Smooth muscle cell of bladder (primary cell): ENCODE measurements around the gene PLIN1. TPM values are rescaled to one million over a fixed set of nuclear protein-coding genes. Genes with fewer than 3 reads are reported as not detected.

ENCODE experiments used
- total RNA-seq: library from RNA; depleted of rRNA; stranded (reverse); fragments of >200 nt; gene quantifications from 2 replicates; pipeline ENCODE4 v1.2.3, GENCODE V29; 2014

PLIN1 gene, protein sequence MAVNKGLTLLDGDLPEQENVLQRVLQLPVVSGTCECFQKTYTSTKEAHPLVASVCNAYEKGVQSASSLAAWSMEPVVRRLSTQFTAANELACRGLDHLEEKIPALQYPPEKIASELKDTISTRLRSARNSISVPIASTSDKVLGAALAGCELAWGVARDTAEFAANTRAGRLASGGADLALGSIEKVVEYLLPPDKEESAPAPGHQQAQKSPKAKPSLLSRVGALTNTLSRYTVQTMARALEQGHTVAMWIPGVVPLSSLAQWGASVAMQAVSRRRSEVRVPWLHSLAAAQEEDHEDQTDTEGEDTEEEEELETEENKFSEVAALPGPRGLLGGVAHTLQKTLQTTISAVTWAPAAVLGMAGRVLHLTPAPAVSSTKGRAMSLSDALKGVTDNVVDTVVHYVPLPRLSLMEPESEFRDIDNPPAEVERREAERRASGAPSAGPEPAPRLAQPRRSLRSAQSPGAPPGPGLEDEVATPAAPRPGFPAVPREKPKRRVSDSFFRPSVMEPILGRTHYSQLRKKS
- 0.14 and 0.28 TPM in 2 replicates for total RNA-seq

GRCh38 chr15:89679212-89679611 lies at the start of gene PLIN1:
Gene PLIN1, minus strand, starts transcription at chr15:89679367. Its CDS starts 1,878 bp downstream, at chr15:89677489.

DNA sequence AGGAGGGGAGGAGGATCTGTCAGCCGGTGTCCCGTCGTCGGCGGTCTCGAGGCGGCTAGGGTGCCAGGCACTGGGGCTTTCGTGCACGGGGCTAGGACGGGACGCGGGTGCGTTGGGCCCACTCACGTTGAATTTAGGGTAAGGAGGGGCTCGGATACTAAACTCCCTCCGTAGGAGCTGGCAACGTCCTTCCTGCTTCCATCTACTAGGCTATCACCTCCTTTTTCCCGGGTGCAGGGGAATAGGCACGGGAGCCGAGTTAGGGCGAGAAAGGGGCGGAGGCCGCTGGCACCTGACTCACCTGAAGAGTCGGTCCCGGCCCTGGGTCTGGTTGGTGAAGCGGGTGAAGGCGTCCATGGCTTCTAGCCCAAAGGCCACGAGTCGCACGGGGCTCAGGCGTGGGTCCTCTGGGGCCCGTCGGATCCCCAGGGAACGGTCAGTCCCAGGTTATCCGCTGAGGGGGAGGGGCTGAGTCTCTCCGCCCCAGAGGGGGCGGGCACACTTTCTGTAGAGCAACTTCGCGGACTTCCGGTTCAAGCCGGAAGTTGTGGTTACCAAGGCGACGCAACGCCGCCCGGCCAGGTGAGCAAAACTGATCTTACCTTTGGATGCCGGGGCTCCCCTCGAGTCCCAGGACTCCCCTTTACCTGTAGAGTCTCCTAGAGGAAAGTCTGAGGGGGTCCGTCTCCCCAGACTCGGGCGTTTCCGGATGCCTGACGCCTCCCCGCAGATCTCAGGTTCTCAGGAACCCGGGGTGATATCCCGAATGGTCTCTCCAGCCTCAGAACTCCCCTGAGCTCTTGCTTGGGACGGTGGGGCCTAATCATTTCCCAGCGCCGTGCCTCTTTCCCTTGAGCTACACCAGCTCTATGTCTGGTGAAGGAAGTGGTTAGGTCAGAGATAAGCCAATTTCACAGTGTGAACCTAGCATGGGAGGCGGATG lies 11.4 kb upstream of the PLIN1 start, which contains the start of the genes PEX11A and WDR93:
PEX11A (minus strand) TSS at position 479 of the 943 bp plus-strand sequence; CDS start at position 357, 122 bp downstream.
WDR93 (plus strand) TSS at position 536 of the 943 bp plus-strand sequence. CDS start 10,936 bp downstream, outside the sequence.

GRCh38 chr15:89654847-89655805 lies 24.0 kb downstream of the PLIN1 start, which contains the start of gene KIF7:
Gene KIF7, minus strand, starts transcription at chr15:89655467. Its CDS starts 2,537 bp downstream, at chr15:89652930.

Other genes with a start within 250 kb of the PLIN1 start
- 0.09 and 0.14 TPM in 2 replicates for gene RHCG, start 182.8 kb downstream of the PLIN1 start, total RNA-seq
- gene TICRR, start 103.9 kb downstream of the PLIN1 start, total RNA-seq: 0.28 and 0.92 TPM in 2 replicates
- 13.1 and 18.7 TPM in 2 replicates for gene KIF7, start 23.9 kb downstream of the PLIN1 start, total RNA-seq
- gene PEX11A, start 11.4 kb upstream of the PLIN1 start, total RNA-seq: 8.0 and 8.8 TPM in 2 replicates
- gene WDR93, start 11.4 kb upstream of the PLIN1 start, total RNA-seq: under 0.01 and 0.14 TPM in 2 replicates
- gene MESP1, start 71.9 kb upstream of the PLIN1 start, total RNA-seq: 0.09 and 0.28 TPM in 2 replicates
- 0.37 and 0.57 TPM in 2 replicates for gene MESP2, start 97.0 kb upstream of the PLIN1 start, total RNA-seq
- 53.2 and 75.0 TPM in 2 replicates for gene ANPEP, start 135.5 kb upstream of the PLIN1 start, total RNA-seq
- 39.9 and 52.9 TPM in 2 replicates for gene AP3S2, start 214.6 kb upstream of the PLIN1 start, total RNA-seq
- gene ARPIN, start 233.6 kb upstream of the PLIN1 start, total RNA-seq: 9.8 and 11.8 TPM in 2 replicates